ENCODE results near the gene MYO15B. TPM values are rescaled to one million over a fixed set of nuclear protein-coding genes. Genes with fewer than 3 reads are reported as not detected.

The MYO15B gene
- total and polyA plus RNA-seq, 2 of the 13 experiments (the other 11 are each of a cell fraction or from before 2014, with no cell fraction given) = 2.8 to 8.1 TPM

GRCh38 chr17:75601057-75601987 lies 13.7 kb downstream of the MYO15B start (continued):
- 0 out of 2 replicates have a peak, but pooled peaks have one; percentile 28 for TF ChIP-seq ZNF44 (CRISPR knock-in tag; IDR thresholded peaks at IDR 0.05)
- TF ChIP-seq RELA (CRISPR knock-in tag; IDR thresholded peaks at IDR 0.05) = no peak; the same call in 1 of the 2 replicates
- TF ChIP-seq SMARCE1 (IDR thresholded peaks at IDR 0.05; ENCODE audit: borderline replicate concordance) = no peak
- TF ChIP-seq, protein P1, sequence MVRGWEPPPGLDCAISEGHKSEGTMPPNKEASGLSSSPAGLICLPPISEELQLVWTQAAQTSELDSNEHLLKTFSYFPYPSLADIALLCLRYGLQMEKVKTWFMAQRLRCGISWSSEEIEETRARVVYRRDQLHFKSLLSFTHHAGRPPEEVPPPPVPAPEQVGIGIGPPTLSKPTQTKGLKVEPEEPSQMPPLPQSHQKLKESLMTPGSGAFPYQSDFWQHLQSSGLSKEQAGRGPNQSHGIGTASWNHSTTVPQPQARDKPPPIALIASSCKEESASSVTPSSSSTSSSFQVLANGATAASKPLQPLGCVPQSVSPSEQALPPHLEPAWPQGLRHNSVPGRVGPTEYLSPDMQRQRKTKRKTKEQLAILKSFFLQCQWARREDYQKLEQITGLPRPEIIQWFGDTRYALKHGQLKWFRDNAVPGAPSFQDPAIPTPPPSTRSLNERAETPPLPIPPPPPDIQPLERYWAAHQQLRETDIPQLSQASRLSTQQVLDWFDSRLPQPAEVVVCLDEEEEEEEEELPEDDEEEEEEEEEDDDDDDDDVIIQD (CRISPR knock-in tag; IDR thresholded peaks at IDR 0.05; ENCODE audit: low read depth) = peak; percentile 22; the same call in 1 of the 2 replicates
- TF ChIP-seq, protein P2, sequence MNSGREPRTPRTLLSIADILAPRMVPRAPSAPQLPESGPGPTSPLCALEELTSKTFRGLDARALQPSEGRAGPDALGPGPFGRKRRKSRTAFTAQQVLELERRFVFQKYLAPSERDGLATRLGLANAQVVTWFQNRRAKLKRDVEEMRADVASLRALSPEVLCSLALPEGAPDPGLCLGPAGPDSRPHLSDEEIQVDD (CRISPR knock-in tag; IDR thresholded peaks at IDR 0.05; ENCODE audit: borderline replicate concordance) = no peak
- no peak for TF ChIP-seq SRSF4 (IDR thresholded peaks at IDR 0.05; ENCODE audit: low read depth, low read length, poor library complexity, severe bottlenecking)
- TF ChIP-seq, protein P3, sequence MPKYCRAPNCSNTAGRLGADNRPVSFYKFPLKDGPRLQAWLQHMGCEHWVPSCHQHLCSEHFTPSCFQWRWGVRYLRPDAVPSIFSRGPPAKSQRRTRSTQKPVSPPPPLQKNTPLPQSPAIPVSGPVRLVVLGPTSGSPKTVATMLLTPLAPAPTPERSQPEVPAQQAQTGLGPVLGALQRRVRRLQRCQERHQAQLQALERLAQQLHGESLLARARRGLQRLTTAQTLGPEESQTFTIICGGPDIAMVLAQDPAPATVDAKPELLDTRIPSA (CRISPR knock-in tag; IDR thresholded peaks at IDR 0.05; ENCODE audit: borderline replicate concordance) = no peak
- TF ChIP-seq MED8 (CRISPR knock-in tag; IDR thresholded peaks at IDR 0.05; ENCODE audit: insufficient replicate concordance) = no peak
- peak; percentile 58 for TF ChIP-seq ZBTB33 (CRISPR knock-in tag; IDR thresholded peaks at IDR 0.05)
- TF ChIP-seq CREB1 (IDR thresholded peaks at IDR 0.05) = no peak
- no peak for TF ChIP-seq CREB1 (CRISPR knock-in tag; IDR thresholded peaks at IDR 0.05)
- no peak for TF ChIP-seq PHF21A (CRISPR knock-in tag; IDR thresholded peaks at IDR 0.05)
- TF ChIP-seq RAD51 (IDR thresholded peaks at IDR 0.05; ENCODE audit: borderline replicate concordance) = no peak
- TF ChIP-seq ZNF720 (CRISPR knock-in tag; IDR thresholded peaks at IDR 0.05) = no peak
- TF ChIP-seq REST (IDR thresholded peaks at IDR 0.05; ENCODE audit: borderline replicate concordance in 1 of 2, low read depth in 1 of 2, low read length in 2 of 2) = no peak
- peak; percentile 45; the same call in 1 of the 2 replicates for TF ChIP-seq KDM1A (CRISPR knock-in tag; IDR thresholded peaks at IDR 0.05)
- TF ChIP-seq, protein P4, sequence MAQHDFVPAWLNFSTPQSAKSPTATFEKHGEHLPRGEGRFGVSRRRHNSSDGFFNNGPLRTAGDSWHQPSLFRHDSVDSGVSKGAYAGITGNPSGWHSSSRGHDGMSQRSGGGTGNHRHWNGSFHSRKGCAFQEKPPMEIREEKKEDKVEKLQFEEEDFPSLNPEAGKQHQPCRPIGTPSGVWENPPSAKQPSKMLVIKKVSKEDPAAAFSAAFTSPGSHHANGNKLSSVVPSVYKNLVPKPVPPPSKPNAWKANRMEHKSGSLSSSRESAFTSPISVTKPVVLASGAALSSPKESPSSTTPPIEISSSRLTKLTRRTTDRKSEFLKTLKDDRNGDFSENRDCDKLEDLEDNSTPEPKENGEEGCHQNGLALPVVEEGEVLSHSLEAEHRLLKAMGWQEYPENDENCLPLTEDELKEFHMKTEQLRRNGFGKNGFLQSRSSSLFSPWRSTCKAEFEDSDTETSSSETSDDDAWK (CRISPR knock-in tag; IDR thresholded peaks at IDR 0.05) = no peak
- TF ChIP-seq ZNF879 (CRISPR knock-in tag; IDR thresholded peaks at IDR 0.05) = no peak
- no peak for TF ChIP-seq IRX3 (CRISPR knock-in tag; IDR thresholded peaks at IDR 0.05; ENCODE audit: borderline replicate concordance, low read depth)

Data from HepG2 (cell line).